ENCODE results near the gene MS4A3.
"Not testable (repeated sequence)": the region's sequence is repeated elsewhere in the genome, so short reads cannot be mapped to it uniquely, and the experiment has no call there.

MS4A3 gene

DNA sequence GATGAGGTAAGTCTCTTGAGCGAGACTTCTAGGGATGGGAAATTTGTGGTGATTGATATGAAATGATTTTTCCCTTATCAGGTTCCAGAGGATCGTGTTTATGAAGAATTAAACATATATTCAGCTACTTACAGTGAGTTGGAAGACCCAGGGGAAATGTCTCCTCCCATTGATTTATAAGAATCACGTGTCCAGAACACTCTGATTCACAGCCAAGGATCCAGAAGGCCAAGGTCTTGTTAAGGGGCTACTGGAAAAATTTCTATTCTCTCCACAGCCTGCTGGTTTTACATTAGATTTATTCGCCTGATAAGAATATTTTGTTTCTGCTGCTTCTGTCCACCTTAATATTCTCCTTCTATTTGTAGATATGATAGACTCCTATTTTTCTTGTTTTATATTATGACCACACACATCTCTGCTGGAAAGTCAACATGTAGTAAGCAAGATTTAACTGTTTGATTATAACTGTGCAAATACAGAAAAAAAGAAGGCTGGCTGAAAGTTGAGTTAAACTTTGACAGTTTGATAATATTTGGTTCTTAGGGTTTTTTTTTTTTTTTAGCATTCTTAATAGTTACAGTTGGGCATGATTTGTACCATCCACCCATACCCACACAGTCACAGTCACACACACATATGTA, 39.1 kb downstream of the MS4A3 start:
- DNase-seq (ENCODE audit: low read depth in 2 of 2), result no peak

DNA sequence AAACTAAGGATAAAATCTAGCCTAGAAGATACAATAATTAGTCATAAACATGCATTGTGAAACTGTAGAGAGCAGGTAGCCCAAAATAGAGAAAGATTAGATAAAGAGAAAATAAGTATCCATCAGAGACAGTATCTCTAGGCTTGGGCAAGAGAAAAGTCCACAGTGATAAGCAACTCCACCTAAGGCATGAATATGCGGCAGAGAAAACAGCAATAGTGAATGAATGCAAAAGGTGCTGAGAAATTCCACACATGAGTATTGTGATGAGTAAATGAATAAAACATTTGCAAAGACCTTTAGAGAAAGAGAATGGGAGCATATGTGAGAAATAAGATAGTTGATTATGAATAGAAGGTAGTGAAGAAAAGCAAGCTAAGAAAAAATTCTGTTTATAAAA, 40.7 kb downstream of the MS4A3 start:
- no peak for DNase-seq (ENCODE audit: low read depth in 2 of 2)

DNA sequence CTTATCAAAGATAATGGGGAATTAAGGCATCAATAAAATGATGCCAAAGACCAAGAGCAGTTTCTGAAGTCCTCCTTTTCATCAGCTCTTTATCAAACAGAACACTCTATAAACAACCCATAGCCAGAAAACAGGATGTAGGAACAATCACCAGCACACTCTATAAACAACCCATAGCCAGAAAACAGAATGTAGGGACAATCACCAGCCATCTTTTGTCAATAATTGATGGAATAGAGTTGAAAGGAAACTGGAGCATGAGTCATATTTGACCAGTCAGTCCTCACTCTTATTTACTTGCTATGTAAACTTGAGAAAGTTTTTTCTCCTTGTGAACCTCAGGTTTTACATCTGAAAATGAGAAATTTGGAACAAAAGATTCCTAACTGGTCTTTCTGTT, 42.0 kb downstream of the MS4A3 start:
- no peak for DNase-seq (ENCODE audit: low read depth in 2 of 2)

DNA sequence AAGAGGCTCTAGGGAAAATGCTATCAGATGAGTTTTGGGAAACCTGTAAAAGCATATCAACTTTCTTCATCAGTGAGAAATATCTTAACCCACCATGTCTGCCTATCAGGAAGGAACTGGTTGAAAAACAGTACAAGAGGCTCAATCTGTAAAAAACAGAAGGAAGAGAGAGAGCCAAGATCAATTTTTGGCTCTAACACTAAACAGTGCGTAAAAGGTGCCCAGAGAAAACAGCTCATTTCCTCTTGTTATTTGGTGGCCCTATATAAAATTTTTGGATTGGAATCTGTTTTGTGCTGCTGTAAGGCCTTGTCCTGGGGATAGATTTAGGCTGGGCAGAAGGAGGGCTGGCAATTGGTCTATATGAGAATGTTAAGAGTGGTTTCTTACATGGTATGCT, 44.1 kb downstream of the MS4A3 start:
- DNase-seq (ENCODE audit: low read depth in 2 of 2), result no peak

DNA sequence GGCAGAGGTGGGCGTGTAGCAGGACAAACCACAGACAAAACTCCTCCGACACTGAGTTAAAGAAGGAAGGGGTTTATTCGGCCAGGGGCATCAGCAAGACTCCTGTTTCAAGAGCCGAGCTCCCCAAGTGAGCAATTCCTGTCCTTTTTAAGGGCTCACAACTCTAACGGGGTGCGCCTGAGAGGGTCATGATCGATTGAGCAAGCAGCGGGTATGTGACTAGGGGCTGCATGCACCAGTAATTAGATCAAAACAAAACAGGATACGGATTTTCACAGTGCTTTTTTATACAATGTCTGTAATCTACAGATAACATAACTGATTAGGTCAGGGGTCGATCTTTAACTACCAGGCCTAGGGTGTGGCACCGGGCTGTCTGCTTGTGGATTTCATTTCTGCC, 44.9 kb downstream of the MS4A3 start:
- not testable (repeated sequence) for DNase-seq (ENCODE audit: low read depth in 2 of 2)

DNA sequence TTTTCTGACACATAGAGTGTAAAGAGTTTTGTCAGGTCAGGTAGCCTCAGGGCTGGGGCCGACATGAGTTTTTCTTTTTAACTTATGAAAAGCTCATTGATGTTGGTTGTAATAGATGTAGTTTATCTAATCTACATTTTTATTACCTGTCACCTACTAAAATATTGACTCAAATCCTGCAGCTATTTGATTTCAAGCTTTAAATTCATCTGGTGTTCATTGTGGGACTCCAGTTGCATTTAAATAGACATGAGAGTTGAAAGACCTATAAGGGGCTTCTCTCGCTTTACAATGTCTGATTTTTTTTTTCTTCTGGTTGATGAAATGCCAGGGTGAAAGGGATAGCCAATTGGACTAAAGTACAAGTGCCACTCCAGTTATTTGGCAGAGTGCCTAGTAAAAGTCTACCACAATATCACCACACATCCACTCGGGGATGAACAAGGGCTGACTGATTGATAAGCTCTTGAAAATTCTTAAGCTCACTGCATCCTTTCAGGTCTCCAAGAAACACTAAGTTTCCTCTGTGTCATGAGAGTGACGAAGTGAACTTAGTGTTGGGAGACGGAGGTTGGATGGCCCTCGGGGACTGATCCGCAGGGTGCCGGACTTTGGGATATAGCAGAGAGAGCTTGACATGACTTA, 48.1 kb downstream of the MS4A3 start:
- not testable (repeated sequence) for DNase-seq (ENCODE audit: low read depth in 2 of 2)

DNA sequence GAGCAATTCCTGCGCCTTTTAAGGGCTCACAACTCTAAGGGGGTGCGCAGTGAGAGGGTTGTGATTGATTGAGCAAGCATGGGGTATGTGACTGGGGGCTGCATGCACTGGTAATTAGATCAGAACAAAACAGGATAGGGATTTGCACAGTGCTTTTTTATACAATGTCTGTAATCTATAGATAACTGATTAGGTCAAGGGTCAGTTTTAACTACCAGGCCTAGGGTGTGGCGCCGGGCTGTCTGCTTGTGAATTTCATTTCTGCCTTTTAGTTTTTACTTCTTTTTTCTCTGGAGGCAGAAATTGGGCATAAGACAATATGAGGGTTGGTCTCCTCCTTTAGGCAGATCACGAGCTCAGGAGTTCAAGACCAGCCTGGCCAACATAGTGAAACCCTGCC, 52.2 kb downstream of the MS4A3 start:
- DNase-seq (ENCODE audit: low read depth in 2 of 2), result not testable (repeated sequence)

DNA sequence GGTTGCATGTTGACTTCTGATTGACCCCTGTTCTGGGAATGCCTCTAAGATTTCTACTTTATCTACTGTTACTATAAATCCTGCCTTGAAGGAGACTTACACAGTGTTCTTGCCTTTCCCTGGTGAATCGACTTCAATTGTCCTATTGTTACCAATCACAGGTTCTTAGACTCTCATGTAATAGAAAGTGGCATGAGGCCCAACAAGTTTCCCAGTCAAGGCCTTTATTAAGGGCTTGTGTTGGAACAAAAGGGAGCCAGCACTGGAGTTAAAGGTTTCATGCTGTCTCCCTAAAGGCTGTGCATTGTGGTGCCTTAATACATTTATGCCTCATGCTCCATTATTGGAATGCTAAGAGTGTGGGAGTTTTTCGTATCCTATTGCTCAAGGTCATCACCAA, 55.3 kb downstream of the MS4A3 start:
- no peak for DNase-seq (ENCODE audit: low read depth in 2 of 2)

DNA sequence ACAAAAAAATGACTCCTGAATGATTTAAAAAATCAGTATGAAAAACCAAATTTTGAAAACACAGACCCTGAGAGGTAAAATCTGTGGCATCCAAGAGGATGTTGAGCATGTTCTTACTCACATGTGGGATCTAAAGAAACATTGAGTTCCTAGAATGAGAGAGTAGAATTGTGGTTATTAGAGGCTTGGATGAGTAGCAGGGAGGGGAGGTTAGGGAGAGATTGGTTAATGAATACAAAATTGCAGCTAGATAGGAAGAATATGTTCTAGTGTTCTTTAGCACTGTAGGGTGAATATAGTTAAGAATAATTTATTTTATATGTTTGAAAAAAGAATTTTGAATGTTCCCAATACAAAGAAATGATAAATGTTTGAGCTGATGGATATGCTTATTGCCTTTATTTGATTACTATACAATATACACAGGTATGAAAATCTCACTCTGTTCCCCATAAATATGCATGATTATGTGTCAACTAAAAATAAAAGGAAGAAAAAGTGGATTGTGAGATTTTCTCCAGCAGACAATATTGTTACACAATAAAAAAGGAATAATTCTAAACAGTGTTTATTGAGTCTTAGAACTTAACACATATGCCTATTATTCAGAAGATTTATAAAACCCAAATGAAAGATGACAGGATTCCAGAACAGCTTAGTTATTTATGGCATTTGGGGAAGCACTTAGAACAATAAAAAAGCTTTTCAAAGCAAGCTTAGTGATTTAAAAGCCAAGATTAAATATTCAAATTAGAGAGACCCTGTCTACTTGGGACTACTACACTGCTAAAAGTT, 60.7 kb downstream of the MS4A3 start:
- no peak for DNase-seq (ENCODE audit: low read depth in 2 of 2)

DNA sequence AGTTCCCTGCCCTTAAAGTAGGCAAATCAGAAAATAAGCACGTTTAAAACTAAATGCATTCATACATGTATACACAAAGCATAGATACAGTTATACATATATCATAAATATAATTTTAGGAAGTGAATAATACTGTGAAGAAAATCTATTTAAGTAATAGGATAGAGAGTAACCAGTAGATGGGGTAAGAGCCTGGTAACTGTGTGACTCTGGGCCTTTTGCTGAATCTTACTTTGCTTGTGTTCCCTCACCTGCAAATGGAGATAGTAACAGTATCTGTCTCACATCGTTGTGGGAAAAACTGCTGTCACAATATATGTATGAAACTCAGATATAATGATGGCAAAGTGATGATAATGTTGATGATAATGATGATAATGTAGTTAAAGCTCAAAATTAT, 61.9 kb downstream of the MS4A3 start:
- no peak for DNase-seq (ENCODE audit: low read depth in 2 of 2)

DNA sequence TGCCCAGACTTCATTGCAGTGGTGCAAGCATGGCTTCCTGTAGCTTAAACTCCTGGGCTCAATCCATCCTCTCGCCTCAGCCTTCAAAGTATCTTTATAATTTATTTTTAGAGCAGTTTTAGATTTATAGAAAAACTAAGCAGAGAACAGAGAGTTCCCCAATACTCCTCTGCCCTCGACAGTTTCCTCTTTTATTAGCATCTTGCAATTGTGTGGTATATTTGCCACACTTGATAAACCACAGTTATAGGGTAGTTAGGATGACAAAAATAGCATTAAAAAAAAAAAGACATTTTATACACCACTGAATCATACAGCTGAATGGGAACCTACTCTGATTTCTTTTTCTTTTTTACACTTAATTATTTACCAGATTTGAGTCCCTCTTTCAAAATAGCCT, 63.2 kb downstream of the MS4A3 start:
- no peak for DNase-seq (ENCODE audit: low read depth in 2 of 2)

Data from stimulated activated CD4-positive, alpha-beta T cell treated with anti-CD3 and anti-CD28 coated beads, Interleukin-12 subunit alpha, Interleukin-12 subunit beta, amount 100 ng/mL, for 24 hours (primary cell).